ENCODE results near the gene WDR59.
"Not testable (repeated sequence)": the region's sequence is repeated elsewhere in the genome, so short reads cannot be mapped to it uniquely, and the experiment has no call there.

WDR59 gene

GRCh38 chr16:74847202-74847601 lies 137.7 kb downstream of the WDR59 start:
- no peak for DNase-seq

- no peak for DNase-seq
Measured at GRCh38 chr16:74846714-74847113, 138.2 kb downstream of the WDR59 start.

- DNase-seq = no peak
Measured at GRCh38 chr16:74844041-74844980, 140.6 kb downstream of the WDR59 start.

GRCh38 chr16:74843381-74844035 lies 141.4 kb downstream of the WDR59 start:
- DNase-seq = not testable (repeated sequence)

GRCh38 chr16:74842413-74842812 lies 142.5 kb downstream of the WDR59 start:
- no peak for DNase-seq

GRCh38 chr16:74841904-74842303 lies 143.0 kb downstream of the WDR59 start:
- no peak for DNase-seq

GRCh38 chr16:74841469-74841868 lies 143.5 kb downstream of the WDR59 start:
- no peak for DNase-seq

GRCh38 chr16:74837056-74837455 lies 147.9 kb downstream of the WDR59 start:
- peak; percentile 13 for DNase-seq

GRCh38 chr16:74836111-74836671 lies 148.7 kb downstream of the WDR59 start:
- no peak for DNase-seq

GRCh38 chr16:74832228-74832627 lies 152.7 kb downstream of the WDR59 start:
- DNase-seq = no peak

GRCh38 chr16:74831467-74831866 lies 153.5 kb downstream of the WDR59 start:
- no peak for DNase-seq

- no peak for DNase-seq
Measured at GRCh38 chr16:74830648-74831047, 154.3 kb downstream of the WDR59 start.

- no peak for DNase-seq
Measured at GRCh38 chr16:74829637-74830036, 155.3 kb downstream of the WDR59 start.

GRCh38 chr16:74825941-74826340 lies 159.0 kb downstream of the WDR59 start:
- no peak for DNase-seq

- DNase-seq = no peak
Measured at GRCh38 chr16:74825016-74825415, 159.9 kb downstream of the WDR59 start.
